Ecto neural progenitor cell (in vitro differentiated cells): Measurements from ENCODE around the gene CLTC.

Source experiments
- DNase-seq: peaks from one replicate; pipeline ENCODE4 v3.0.0-alpha.2; 2018; ENCODE audit warnings: low spot score

Gene CLTC

DNA sequence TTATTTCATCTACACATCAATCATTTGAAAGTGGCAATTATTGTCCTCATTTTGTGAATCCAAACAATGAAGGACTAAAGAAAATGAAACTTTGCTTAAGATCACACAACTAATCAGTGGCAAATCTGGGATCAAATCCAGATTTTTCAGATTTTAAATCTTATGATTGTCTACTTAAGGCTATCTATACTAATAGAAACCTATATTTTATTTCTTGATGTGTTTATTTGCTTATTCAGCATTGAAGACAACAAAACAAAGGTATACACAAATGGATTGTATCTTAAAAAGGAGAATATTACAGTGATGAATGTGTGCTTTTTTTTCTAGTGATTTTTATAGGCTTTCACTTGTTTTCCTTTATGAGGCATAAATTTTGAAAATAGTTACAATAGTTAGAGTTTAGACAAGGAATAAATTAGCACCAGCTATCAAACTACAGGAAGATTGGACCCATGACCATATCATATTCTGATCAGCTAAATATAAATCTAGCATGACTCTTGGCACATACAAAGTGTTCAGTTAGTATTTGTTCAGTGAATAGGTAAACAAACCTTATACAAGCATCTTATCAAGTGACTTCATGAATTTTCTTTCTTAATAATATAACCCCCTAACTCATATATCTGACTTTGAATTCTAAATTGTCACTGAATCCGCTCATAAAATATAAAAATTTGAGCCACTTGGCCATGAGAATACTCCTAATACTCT lies 108.3 kb downstream of the CLTC start:
- no peak for DNase-seq

DNA sequence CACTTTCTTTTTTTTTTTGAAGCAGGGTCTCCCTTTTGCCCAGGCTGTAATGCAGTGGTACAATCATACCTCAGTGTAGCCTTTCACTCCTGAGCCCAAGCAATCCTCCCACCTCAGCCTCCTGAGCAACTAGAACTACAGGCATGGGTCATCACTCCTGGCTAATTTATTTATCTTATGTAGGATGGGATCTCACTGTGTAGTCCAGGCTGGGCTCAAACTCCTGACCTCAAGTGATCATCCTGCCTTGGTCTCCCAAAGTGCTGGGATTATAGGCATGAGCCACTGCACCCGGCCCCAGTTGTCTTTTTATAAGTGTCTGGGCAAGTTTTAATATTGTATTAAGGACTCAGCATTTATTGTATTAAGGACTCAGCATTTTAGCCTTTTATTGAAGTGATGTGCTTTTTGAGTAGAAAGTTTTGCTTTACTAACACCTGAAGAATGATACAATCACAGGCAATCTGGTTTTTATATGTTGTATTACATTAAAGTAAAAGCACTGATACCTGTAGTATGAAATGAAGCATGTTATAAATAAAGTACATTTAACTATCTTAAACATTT lies 110.7 kb downstream of the CLTC start:
- DNase-seq = no peak

DNA sequence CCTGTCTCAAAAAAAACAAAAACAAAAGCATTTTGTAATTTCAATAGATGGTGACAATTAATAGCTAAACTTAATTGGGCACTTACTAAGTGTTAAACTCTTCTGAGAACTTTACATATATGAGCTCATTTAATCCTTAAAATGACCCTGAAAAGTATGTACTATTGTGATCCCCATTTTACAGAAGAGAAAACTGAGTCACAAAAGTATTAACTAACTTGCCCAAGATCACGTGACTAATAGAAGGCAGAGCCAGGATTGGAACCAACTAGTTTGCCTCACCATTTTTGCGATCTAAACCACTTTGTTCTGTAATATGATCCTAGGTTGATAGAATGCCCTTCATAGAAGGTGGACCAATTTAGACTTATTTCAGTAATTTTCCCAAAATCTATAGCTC lies 114.0 kb downstream of the CLTC start:
- DNase-seq = no peak

DNA sequence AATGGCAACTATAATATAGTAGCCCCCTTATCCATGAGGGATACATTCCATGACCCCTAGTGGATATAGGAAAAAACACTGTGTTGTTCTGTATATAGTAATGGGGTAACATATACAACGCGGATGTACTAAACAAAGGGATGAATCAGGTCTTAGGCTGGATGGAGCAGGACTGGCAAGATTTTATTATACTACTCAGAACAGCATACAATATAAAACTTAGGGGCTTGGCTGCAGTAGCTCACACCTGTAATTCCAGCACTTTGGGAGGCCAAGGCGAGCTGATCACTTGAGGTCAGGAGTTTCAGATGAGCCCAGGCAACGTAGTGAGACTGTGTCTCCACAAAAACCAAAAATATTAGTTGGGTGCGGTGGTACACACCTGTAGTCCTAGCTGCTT lies 114.5 kb downstream of the CLTC start:
- no peak for DNase-seq

DNA sequence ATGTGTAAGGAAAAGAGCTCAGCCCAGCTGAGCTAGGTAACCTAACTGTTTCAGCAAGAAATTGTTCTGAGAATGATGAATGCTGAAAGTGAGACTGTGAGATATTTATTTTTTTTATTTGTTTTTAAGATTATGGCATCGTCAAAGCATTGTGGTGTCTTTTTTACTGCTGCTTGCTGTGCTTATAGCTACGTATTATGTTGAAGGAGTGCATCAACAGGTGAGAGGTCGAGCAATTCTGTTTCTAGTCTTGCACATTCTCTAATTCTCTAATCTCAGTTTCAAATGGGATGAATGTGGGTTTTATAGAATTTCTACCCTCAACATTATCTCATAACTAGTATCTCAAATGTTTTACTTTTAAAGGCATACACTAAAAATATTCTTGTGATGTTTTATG lies 117.6 kb downstream of the CLTC start:
- DNase-seq = no peak

DNA sequence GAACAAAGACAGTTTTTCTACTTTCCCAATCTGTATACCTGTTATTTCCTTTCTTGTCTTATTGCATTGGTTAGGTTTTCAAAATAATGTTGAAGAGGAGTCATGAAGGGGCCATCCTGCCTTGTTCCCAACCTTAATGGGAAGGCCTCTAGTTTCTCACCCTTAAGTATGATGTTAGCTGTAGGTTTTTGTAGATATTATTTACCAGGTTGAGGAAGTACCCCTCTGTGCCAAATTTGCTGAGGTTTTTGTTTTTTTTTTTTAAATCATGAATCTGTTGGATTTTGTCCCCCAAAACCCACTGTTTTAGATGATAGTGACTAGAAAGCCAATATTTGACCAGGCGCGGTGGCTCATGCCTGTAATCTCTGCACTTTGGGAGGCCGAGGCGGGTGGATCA lies 124.1 kb downstream of the CLTC start:
- DNase-seq = no peak

DNA sequence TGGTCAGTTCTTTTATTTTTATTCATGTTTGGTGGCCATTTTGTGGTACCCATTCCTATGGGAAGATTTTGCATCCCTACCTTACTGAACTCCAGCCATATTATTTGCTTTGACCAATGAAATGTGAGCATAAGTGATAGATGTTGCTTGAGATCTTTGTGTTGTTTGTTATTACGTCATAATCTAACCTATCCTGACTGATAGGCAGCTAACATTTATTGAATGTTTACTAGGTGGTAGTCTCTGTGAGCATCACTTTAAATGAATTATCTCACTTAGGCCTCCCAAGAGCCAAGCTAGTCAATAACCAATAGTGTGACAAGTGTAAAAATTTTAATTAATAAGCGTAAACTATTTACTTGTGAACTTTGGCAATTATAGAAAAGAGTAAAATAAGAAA lies 125.3 kb downstream of the CLTC start:
- DNase-seq = no peak
